Right lobe of liver (tissue), 6 donors: Measurements from ENCODE around the gene PXDN. TPM values are rescaled to one million over a fixed set of nuclear protein-coding genes. Genes with fewer than 3 reads are reported as not detected.
A peak's percentile ranks its signal among the peaks of the same experiment; 100 is the strongest.

Experiments used
- ATAC-seq, 4 donors: fragments of 200-7000 bp; cut with Tn5 transposase; one replicate each; pipeline ENCODE4 v1.9.1; 2020; ENCODE audit warnings: mild to moderate bottlenecking in 4 of 4, moderate library complexity in 4 of 4
- DNase-seq, 3 donors: peaks; one replicate each; pipeline ENCODE4 v3.0.0-alpha.2; 2020
- H3K27ac ChIP-seq, 3 donors: fragments of 200-600 bp; one replicate each; pipeline ENCODE4 v1.8.0; 2022
- H3K27me3 ChIP-seq, 2 donors: fragments of 200-600 bp; one replicate each; pipeline ENCODE4 v1.8.0; 2022
- H3K36me3 ChIP-seq, 4 donors: fragments of 200-600 bp; sonication (generic) in 1 of 4; one replicate each; pipeline versions ENCODE4 v1.5.1 to v1.8.0; 2017 to 2022; ENCODE audit warnings: control low read depth in 1 of 4
- H3K4me1 ChIP-seq, 4 donors: fragments of 200-600 bp; sonication (generic) in 1 of 4; one replicate each; pipeline versions ENCODE4 v1.5.1 to v1.8.0; 2017 to 2022; ENCODE audit warnings: control low read depth in 1 of 4
- H3K4me3 ChIP-seq, 3 donors: fragments of 200-600 bp; one replicate each; pipeline ENCODE4 v1.8.0; 2022
- H3K9me3 ChIP-seq, 4 donors: fragments of 200-600 bp; sonication (generic) in 1 of 4; one replicate each; pipeline versions ENCODE4 v1.5.1 to v1.8.0; 2017 to 2022; ENCODE audit warnings: control low read depth in 1 of 4
- CTCF ChIP-seq, 4 donors: fragments of 200-600 bp in 3 of 4; fragments of 450-650 bp in 1 of 4; IDR thresholded peaks; one replicate each; pipeline versions ENCODE4 v1.5.1 to v1.8.0; 2016 to 2022; ENCODE audit warnings: antibody characterized with exemption in 4 of 4, mild to moderate bottlenecking in 2 of 4
- POLR2A ChIP-seq: fragments of 450-650 bp; IDR thresholded peaks from one replicate; pipeline ENCODE4 v1.6.1; 2017; ENCODE audit warnings: antibody characterized with exemption, mild to moderate bottlenecking
- WGBS: methylation state at CpG from one replicate; pipeline ENCODE4 v1.1.6; 2018; ENCODE audit warnings: low coverage, low lambda C conversion rate; ENCODE audit not compliant: insufficient coverage; ENCODE audit errors: missing lambda C conversion rate; 5-methylcytosine and 5-hydroxymethylcytosine counted together
- intact Hi-C, 2 donors: fragments of 100-400 bp; cut with DNase I; formaldehyde crosslinking; loops; one replicate each; pipeline versions ENCODE4 v1.11.2 to v1.14.1; 2022
- total RNA-seq, 6 experiments: library from RNA; depleted of rRNA in 2 of 6; stranded (reverse); fragments of >200 nt in 2 of 6; fragmentation: NEBNext Ultra II Directional in 3 of 6; extraction: Animal tissue kit (Norgen Biotek cat#: 25700) in 3 of 6; gene quantifications; one replicate each; pipeline versions ENCODE4 v1.1.0 to v1.2.4, GENCODE V29; 2016 to 2023
- donor health status: DM: no; HTN: yes; CAD: no.
- donor health status: DM: no; HTN: no; CAD: no.
- donor health status: DM: no; HTN: no; CAD: no.
- donor health status: DM: no; HTN: yes; CAD: no.
- donor health status: DM: no; HTN: yes; CAD: no.

Gene PXDN
- total RNA-seq, 6 experiments from 2014 or later: 5.5 to 21.0 (median 11.4) TPM

GRCh38 chr2:1609485-1610095 lies 134.7 kb downstream of the PXDN start:
- H3K27me3 ChIP-seq: no peaks in the 10 kb centered on the region
- no peak overlapping the region for H3K27ac ChIP-seq
- H3K4me3 ChIP-seq: no peak overlapping the region
- no peaks in the 10 kb centered on the region for H3K4me1 ChIP-seq
- intact Hi-C loops: no loop called here
- no peaks in the 10 kb centered on the region for H3K9me3 ChIP-seq
- no peak for TF ChIP-seq CTCF (IDR thresholded peaks at IDR 0.05)
- DNase-seq: peak in 1 of 3 donors; percentile 30
- WGBS: 64% methylated on average over 9 of the region's 12 CpGs
- ATAC-seq: no peak
- no peaks in the 10 kb centered on the region for H3K36me3 ChIP-seq

- H3K36me3 ChIP-seq: no peaks in the 10 kb centered on the region
- H3K4me3 ChIP-seq: no peak overlapping the region
- H3K27ac ChIP-seq: no peak overlapping the region
- TF ChIP-seq CTCF (IDR thresholded peaks at IDR 0.05) (no peak), POLR2A (no peak)
- H3K4me1 ChIP-seq: no peaks in the 10 kb centered on the region
- no peaks in the 10 kb centered on the region for H3K27me3 ChIP-seq
- DNase-seq (no peak), ATAC-seq (no peak)
- no peaks in the 10 kb centered on the region for H3K9me3 ChIP-seq
- intact Hi-C loops: no loop called here
- WGBS: 58% methylated on average over 3 of the region's 3 CpGs
Observed at GRCh38 chr2:1609040-1609439, 135.3 kb downstream of the PXDN start.

GRCh38 chr2:1607971-1608688 lies 136.2 kb downstream of the PXDN start:
- H3K9me3 ChIP-seq: no peaks in the 10 kb centered on the region
- no peak overlapping the region for H3K27ac ChIP-seq
- H3K27me3 ChIP-seq: no peaks in the 10 kb centered on the region
- no peaks in the 10 kb centered on the region for H3K4me1 ChIP-seq
- DNase-seq (no peak), ATAC-seq (no peak)
- no peaks in the 10 kb centered on the region for H3K36me3 ChIP-seq
- WGBS: 62% methylated on average over 10 of the region's 11 CpGs
- intact Hi-C loops: no loop called here
- TF ChIP-seq POLR2A (no peak), CTCF (IDR thresholded peaks at IDR 0.05) (no peak)
- H3K4me3 ChIP-seq: no peak overlapping the region

- intact Hi-C loops: no loop called here
- no peak for TF ChIP-seq POLR2A
- no peak for TF ChIP-seq CTCF (IDR thresholded peaks at IDR 0.05)
- DNase-seq (no peak), ATAC-seq (no peak)
- Histone ChIP-seq H3K27me3 (no peaks in the 10 kb centered on the region), H3K4me3 (no peak overlapping the region), H3K27ac (no peak overlapping the region), H3K4me1 (no peaks in the 10 kb centered on the region), H3K36me3 (no peaks in the 10 kb centered on the region), H3K9me3 (no peaks in the 10 kb centered on the region)
- WGBS: 59% methylated on average over 3 of the region's 7 CpGs
Observed at GRCh38 chr2:1607236-1607920, 136.9 kb downstream of the PXDN start.
